GM19240 (cell line): Measurements from ENCODE around the gene ITFG1.

Source experiments
- DNase-seq: peaks from one replicate; pipeline ENCODE4 v3.0.0; 2011; ENCODE audit warnings: low spot score; ENCODE audit not compliant: insufficient read length

The ITFG1 gene

GRCh38 chr16:47110939-47111338, 349.9 kb downstream of the ITFG1 start:
- DNase-seq, result no peak

GRCh38 chr16:47109361-47109760, 351.5 kb downstream of the ITFG1 start:
- DNase-seq, result no peak
